Neural cell (in vitro differentiated cells): Measurements from ENCODE around the gene DIAPH2.

Experiments
- EP300 ChIP-seq: fragments of 450-650 bp; conservative IDR thresholded peaks from 2 replicates; pipeline ENCODE4 v1.6.1; 2014; ENCODE audit warnings: antibody characterized with exemption, mild to moderate bottlenecking, moderate library complexity; ENCODE audit not compliant: poor library complexity, severe bottlenecking
- EZH2 ChIP-seq: fragments of 200-600, 300-800 bp; shearing (Covaris generic), sonication (generic); IDR thresholded peaks from 2 replicates; pipeline ENCODE4 v1.6.1; 2014; ENCODE audit warnings: antibody characterized with exemption, low read length, borderline replicate concordance, mild to moderate bottlenecking; ENCODE audit not compliant: insufficient read depth, poor library complexity, severe bottlenecking
- POLR2AphosphoS5 ChIP-seq: IDR thresholded peaks from 2 replicates; pipeline ENCODE4 v1.6.1; 2012
- SMC3 ChIP-seq: fragments of 450-650 bp; conservative IDR thresholded peaks from 2 replicates; pipeline ENCODE4 v1.6.1; 2014; ENCODE audit warnings: antibody characterized with exemption, mild to moderate bottlenecking, moderate library complexity; ENCODE audit not compliant: poor library complexity
- TF ChIP-seq, protein P1 (sequence below): fragments of 450-650 bp; IDR thresholded peaks from 2 replicates; pipeline ENCODE4 v1.5.1; 2014; ENCODE audit warnings: antibody characterized with exemption, mild to moderate bottlenecking, moderate library complexity; ENCODE audit not compliant: poor library complexity, severe bottlenecking

DNA sequence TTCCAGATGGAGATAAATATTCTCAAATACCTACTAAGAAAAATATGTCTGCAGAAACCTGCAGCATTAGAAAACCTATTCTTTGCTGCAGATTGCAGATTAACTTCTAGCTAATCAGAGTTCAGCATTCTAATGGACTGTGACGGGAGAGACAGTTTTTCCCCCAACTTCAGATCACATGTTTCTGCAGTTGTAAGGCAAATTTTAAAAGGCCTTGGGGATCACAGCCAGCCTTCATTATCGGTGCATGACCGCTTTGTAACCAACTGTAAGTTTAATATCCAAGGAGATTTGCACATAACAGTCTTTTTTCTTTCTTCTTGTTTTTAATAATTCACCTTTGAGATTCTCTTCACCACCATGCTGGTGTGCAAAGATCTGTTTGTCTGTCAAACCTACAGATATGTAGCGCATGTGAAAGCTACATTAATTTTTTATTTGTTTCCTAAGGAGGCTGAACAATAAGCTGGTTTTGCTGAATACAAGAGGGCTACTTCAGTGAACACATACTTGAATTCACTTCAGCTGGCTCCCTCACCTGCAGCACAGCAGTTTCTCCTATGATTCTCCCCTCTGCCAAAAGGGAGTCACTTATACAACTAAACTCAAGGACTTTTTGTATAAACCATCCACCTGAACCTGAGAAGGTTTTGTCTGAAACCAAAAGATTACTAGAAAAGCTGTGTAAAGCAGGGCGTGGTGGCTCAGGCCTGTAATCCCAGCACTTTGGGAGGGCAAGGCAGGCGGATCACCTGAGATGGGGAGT, 687.5 kb downstream of the DIAPH2 start:
- TF ChIP-seq, protein P1, sequence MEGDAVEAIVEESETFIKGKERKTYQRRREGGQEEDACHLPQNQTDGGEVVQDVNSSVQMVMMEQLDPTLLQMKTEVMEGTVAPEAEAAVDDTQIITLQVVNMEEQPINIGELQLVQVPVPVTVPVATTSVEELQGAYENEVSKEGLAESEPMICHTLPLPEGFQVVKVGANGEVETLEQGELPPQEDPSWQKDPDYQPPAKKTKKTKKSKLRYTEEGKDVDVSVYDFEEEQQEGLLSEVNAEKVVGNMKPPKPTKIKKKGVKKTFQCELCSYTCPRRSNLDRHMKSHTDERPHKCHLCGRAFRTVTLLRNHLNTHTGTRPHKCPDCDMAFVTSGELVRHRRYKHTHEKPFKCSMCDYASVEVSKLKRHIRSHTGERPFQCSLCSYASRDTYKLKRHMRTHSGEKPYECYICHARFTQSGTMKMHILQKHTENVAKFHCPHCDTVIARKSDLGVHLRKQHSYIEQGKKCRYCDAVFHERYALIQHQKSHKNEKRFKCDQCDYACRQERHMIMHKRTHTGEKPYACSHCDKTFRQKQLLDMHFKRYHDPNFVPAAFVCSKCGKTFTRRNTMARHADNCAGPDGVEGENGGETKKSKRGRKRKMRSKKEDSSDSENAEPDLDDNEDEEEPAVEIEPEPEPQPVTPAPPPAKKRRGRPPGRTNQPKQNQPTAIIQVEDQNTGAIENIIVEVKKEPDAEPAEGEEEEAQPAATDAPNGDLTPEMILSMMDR: no peak
- TF ChIP-seq EZH2 (no peak), EP300 (no peak), POLR2AphosphoS5 (no peak), SMC3 (no peak)
